ENCODE measurements around the gene STX19.

Gene STX19

GRCh38 chr3:94036909-94037507 lies 8.6 kb upstream of the STX19 start:
- DNase-seq (ENCODE audit: low read depth, low spot score), result peak; percentile 20

GRCh38 chr3:94026623-94027022 lies 1.8 kb downstream of the STX19 start:
- no peak for DNase-seq (ENCODE audit: low read depth, low spot score)

GRCh38 chr3:94024385-94024784 lies 4.0 kb downstream of the STX19 start:
- DNase-seq (ENCODE audit: low read depth, low spot score), result peak; percentile 48

GRCh38 chr3:94020293-94020692 lies 8.1 kb downstream of the STX19 start:
- no peak for DNase-seq (ENCODE audit: low read depth, low spot score)

GRCh38 chr3:94019659-94020058 lies 8.7 kb downstream of the STX19 start:
- DNase-seq (ENCODE audit: low read depth, low spot score), result no peak

GRCh38 chr3:94015025-94015424 lies 13.4 kb downstream of the STX19 start:
- DNase-seq (ENCODE audit: low read depth, low spot score), result no peak

- DNase-seq (ENCODE audit: low read depth, low spot score), result no peak
Measured at GRCh38 chr3:94012185-94012584, 16.2 kb downstream of the STX19 start.

GRCh38 chr3:94011233-94011711 lies 17.1 kb downstream of the STX19 start:
- DNase-seq (ENCODE audit: low read depth, low spot score), result no peak

GRCh38 chr3:94009608-94010007 lies 18.8 kb downstream of the STX19 start:
- no peak for DNase-seq (ENCODE audit: low read depth, low spot score)

GRCh38 chr3:94008253-94008652 lies 20.1 kb downstream of the STX19 start:
- DNase-seq (ENCODE audit: low read depth, low spot score), result no peak

- DNase-seq (ENCODE audit: low read depth, low spot score), result peak; percentile 68
Measured at GRCh38 chr3:94004301-94004910, 24.0 kb downstream of the STX19 start.

GRCh38 chr3:94001827-94002495 lies 26.4 kb downstream of the STX19 start:
- DNase-seq (ENCODE audit: low read depth, low spot score), result no peak

GRCh38 chr3:94001191-94001590 lies 27.2 kb downstream of the STX19 start:
- DNase-seq (ENCODE audit: low read depth, low spot score), result no peak

GRCh38 chr3:93994056-93994455 lies 34.3 kb downstream of the STX19 start:
- DNase-seq (ENCODE audit: low read depth, low spot score), result no peak

- DNase-seq (ENCODE audit: low read depth, low spot score), result no peak
Measured at GRCh38 chr3:93992207-93992606, 36.2 kb downstream of the STX19 start.

GRCh38 chr3:93991631-93992030 lies 36.8 kb downstream of the STX19 start:
- no peak for DNase-seq (ENCODE audit: low read depth, low spot score)

- no peak for DNase-seq (ENCODE audit: low read depth, low spot score)
Measured at GRCh38 chr3:93989241-93989640, 39.2 kb downstream of the STX19 start.

- no peak for DNase-seq (ENCODE audit: low read depth, low spot score)
Measured at GRCh38 chr3:93988764-93989163, 39.6 kb downstream of the STX19 start.

GRCh38 chr3:93988283-93988682 lies 40.1 kb downstream of the STX19 start:
- peak; percentile 11 for DNase-seq (ENCODE audit: low read depth, low spot score)

- no peak for DNase-seq (ENCODE audit: low read depth, low spot score)
Measured at GRCh38 chr3:93984618-93985017, 43.8 kb downstream of the STX19 start.

- DNase-seq (ENCODE audit: low read depth, low spot score), result no peak
Measured at GRCh38 chr3:93983408-93983807, 45.0 kb downstream of the STX19 start.

GRCh38 chr3:93981649-93982048 lies 46.7 kb downstream of the STX19 start:
- no peak for DNase-seq (ENCODE audit: low read depth, low spot score)
